HG03571 (cell line): ENCODE results near the gene SDF2L1.
"Not testable (repeated sequence)": the region's sequence is repeated elsewhere in the genome, so short reads cannot be mapped to it uniquely, and the experiment has no call there.

Experiments used
- ATAC-seq: cut with Tn5 transposase; IDR thresholded peaks from one replicate; pipeline ENCODE4 v1.9.1; 2021; ENCODE audit not compliant: unreplicated experiment

The SDF2L1 gene

GRCh38 chr22:21641789-21642583 lies at the start of gene SDF2L1:
SDF2L1 (plus strand) TSS chr22:21642302; CDS start chr22:21642337, 35 bp downstream.
- peak; percentile 87 for ATAC-seq

- ATAC-seq: no peak
Measured at GRCh38 chr22:21592422-21592821, 49.7 kb upstream of the SDF2L1 start.

GRCh38 chr22:21593406-21594232 lies 48.5 kb upstream of the SDF2L1 start:
- ATAC-seq: no peak

GRCh38 chr22:21594865-21595452 lies 47.1 kb upstream of the SDF2L1 start:
- ATAC-seq: no peak

- ATAC-seq: not testable (repeated sequence)
Measured at GRCh38 chr22:21596356-21597135, 45.6 kb upstream of the SDF2L1 start.

- ATAC-seq: no peak
Measured at GRCh38 chr22:21598302-21598701, 43.8 kb upstream of the SDF2L1 start.

GRCh38 chr22:21599053-21599893 lies 42.8 kb upstream of the SDF2L1 start:
- no peak for ATAC-seq

- no peak for ATAC-seq
Measured at GRCh38 chr22:21602579-21602978, 39.5 kb upstream of the SDF2L1 start.

- no peak for ATAC-seq
Measured at GRCh38 chr22:21603973-21604372, 38.1 kb upstream of the SDF2L1 start.

GRCh38 chr22:21605887-21606564 lies 36.1 kb upstream of the SDF2L1 start:
- no peak for ATAC-seq

GRCh38 chr22:21606775-21607174 lies 35.3 kb upstream of the SDF2L1 start:
- no peak for ATAC-seq

- ATAC-seq: not testable (repeated sequence)
Measured at GRCh38 chr22:21609556-21610157, 32.4 kb upstream of the SDF2L1 start.

- ATAC-seq: no peak
Measured at GRCh38 chr22:21611210-21611977, 30.7 kb upstream of the SDF2L1 start.

- no peak for ATAC-seq
Measured at GRCh38 chr22:21612858-21613257, 29.2 kb upstream of the SDF2L1 start.

- no peak for ATAC-seq
Measured at GRCh38 chr22:21613553-21614233, 28.4 kb upstream of the SDF2L1 start.

GRCh38 chr22:21615731-21616130 lies 26.4 kb upstream of the SDF2L1 start:
- ATAC-seq: no peak

GRCh38 chr22:21617337-21617736 lies 24.8 kb upstream of the SDF2L1 start:
- not testable (repeated sequence) for ATAC-seq

GRCh38 chr22:21621025-21621424 lies 21.1 kb upstream of the SDF2L1 start:
- no peak for ATAC-seq
